HCT116 (cell line): ENCODE data around the gene SH3PXD2A. TPM values are rescaled to one million over a fixed set of nuclear protein-coding genes. Genes with fewer than 3 reads are reported as not detected.

ENCODE experiments used
- ATAC-seq: fragments of 200-7000 bp; cut with Tn5 transposase; 2 replicates; pipeline ENCODE4 v1.9.1; 2020; ENCODE audit warnings: mild to moderate bottlenecking, moderate library complexity
- BruUV-seq: library from RNA; stranded (reverse); fragments of 400-500 nt; replicated peaks from 2 replicates; lab custom pipeline; 2021; lab: Mats Ljungman, UMichigan
- CTCF ChIA-PET: fragments of 300-600 bp; sonication (Branson Sonifier 250); formaldehyde crosslinking; loops from one replicate; lab custom pipeline; 2021; ENCODE audit warnings: antibody characterized with exemption; lab: Charles Lee
- POLR2A ChIA-PET: fragments of 300-600, 350-600 bp; sonication (Branson Sonifier 250); formaldehyde crosslinking; loops from one replicate; lab custom pipeline; 2021; ENCODE audit warnings: antibody characterized with exemption; lab: Charles Lee
- RAD21 ChIA-PET, 2 experiments: fragments of 300-600 bp; sonication (Branson Sonifier 250); formaldehyde crosslinking; loops; one replicate each; lab custom pipeline; 2023; ENCODE audit warnings: low total read pairs in 2 of 2; ENCODE audit not compliant: uncharacterized antibody in 2 of 2, unreplicated experiment in 2 of 2, low non-redundant PET in 1 of 2; lab: Charles Lee
- DNase-seq: peaks from one replicate; pipeline ENCODE4 v3.0.0-alpha.2; 2010; ENCODE audit warnings: low read depth, low spot score
- H2AFZ ChIP-seq: fragments of 200-600 bp; shearing (Covaris generic), sonication (generic); 2 replicates; pipeline ENCODE4 v1.6.1; 2017; ENCODE audit warnings: low read depth, mixed run types, mixed read lengths, antibody characterized with exemption, low read length; ENCODE audit not compliant: poor library complexity, severe bottlenecking
- H3K27ac ChIP-seq: 2 replicates; pipeline ENCODE4 v1.5.1; 2012; ENCODE audit warnings: low read depth, low read length
- H3K27me3 ChIP-seq: fragments of 200-600 bp; sonication (generic); 2 replicates; pipeline ENCODE4 v1.6.1; 2016; ENCODE audit warnings: mixed run types, low read length, mixed read lengths; ENCODE audit not compliant: insufficient read depth
- H3K36me3 ChIP-seq, 2 experiments: fragments of 200-500 bp in 1 of 2; fragments of 200-600 bp in 1 of 2; sonication (Bioruptor generic) in 1 of 2; sonication (generic) in 1 of 2; 2 replicates each; pipeline versions ENCODE4 v1.5.1 to v1.6.1; 2014 to 2016; ENCODE audit warnings: low read length in 2 of 2, inconsistent platforms in 1 of 2, mixed read lengths in 1 of 2, mixed run types in 1 of 2; ENCODE audit not compliant: insufficient read depth in 2 of 2, control insufficient read depth in 1 of 2
- H3K4me1 ChIP-seq, 2 experiments: fragments of 200-600 bp in 1 of 2; sonication (generic) in 1 of 2; 2 replicates each; pipeline versions ENCODE4 v1.5.1 to v1.6.1; 2012 to 2017; ENCODE audit warnings: low read length in 2 of 2, inconsistent platforms in 1 of 2, mild to moderate bottlenecking in 1 of 2, mixed read lengths in 1 of 2, mixed run types in 1 of 2, moderate library complexity in 1 of 2; ENCODE audit not compliant: insufficient read depth in 2 of 2, control insufficient read depth in 1 of 2
- H3K4me2 ChIP-seq: fragments of 200-600 bp; sonication (generic); 2 replicates; pipeline ENCODE4 v1.6.1; 2017; ENCODE audit warnings: mixed run types, low read length, mixed read lengths
- H3K4me3 ChIP-seq, 2 experiments: fragments of 200-600 bp in 1 of 2; sonication (generic) in 1 of 2; replicated peaks in 1 of 2; 2 replicates each; pipeline ENCODE4 v1.5.1; 2011 to 2016; ENCODE audit warnings: low read length in 2 of 2, control low read depth in 1 of 2, low read depth in 1 of 2, mild to moderate bottlenecking in 1 of 2, mixed read lengths in 1 of 2, mixed run types in 1 of 2
- H3K79me2 ChIP-seq: fragments of 200-600 bp; sonication (generic); 2 replicates; pipeline ENCODE4 v1.6.1; 2017; ENCODE audit warnings: mild to moderate bottlenecking, mixed run types, low read length, moderate library complexity, mixed read lengths; ENCODE audit not compliant: insufficient read depth
- H3K9ac ChIP-seq: fragments of 200-600 bp; sonication (generic); 2 replicates; pipeline ENCODE4 v1.6.1; 2016; ENCODE audit warnings: low read length, mixed read lengths
- H3K9me2 ChIP-seq: fragments of 200-600 bp; sonication (generic), shearing (Covaris generic); 2 replicates; pipeline ENCODE4 v1.6.1; 2017; ENCODE audit warnings: mixed run types, mild to moderate bottlenecking, moderate library complexity; ENCODE audit not compliant: insufficient read depth
- H3K9me3 ChIP-seq, 2 experiments: fragments of 200-500 bp in 1 of 2; fragments of 200-600 bp in 1 of 2; sonication (Bioruptor generic) in 1 of 2; sonication (generic) in 1 of 2; 2 replicates each; pipeline ENCODE4 v1.6.1; 2014 to 2017; ENCODE audit warnings: low read length in 2 of 2, mixed read lengths in 2 of 2, inconsistent platforms in 1 of 2, low read depth in 1 of 2, mild to moderate bottlenecking in 1 of 2, mixed run types in 1 of 2, moderate library complexity in 1 of 2; ENCODE audit not compliant: control insufficient read depth in 1 of 2, insufficient read depth in 1 of 2
- H4K20me1 ChIP-seq: fragments of 200-600 bp; sonication (generic), shearing (Covaris generic); 2 replicates; pipeline ENCODE4 v1.6.1; 2017; ENCODE audit warnings: mixed run types, mild to moderate bottlenecking, moderate library complexity; ENCODE audit not compliant: insufficient read depth
- CBX3 ChIP-seq: IDR thresholded peaks from 2 replicates; pipeline ENCODE4 v1.6.1; 2012; ENCODE audit warnings: low read depth
- EGR1 ChIP-seq: IDR thresholded peaks from 2 replicates; pipeline ENCODE4 v1.6.1; 2012; ENCODE audit warnings: low read depth
- ELF1 ChIP-seq: IDR thresholded peaks from 2 replicates; pipeline ENCODE4 v1.6.1; 2012; ENCODE audit warnings: low read depth, borderline replicate concordance
- EZH2phosphoT487 ChIP-seq: fragments of 200-600 bp; IDR thresholded peaks from 2 replicates; pipeline ENCODE4 v1.6.1; 2018; ENCODE audit warnings: antibody characterized with exemption, borderline replicate concordance
- FOSL1 ChIP-seq: IDR thresholded peaks from 2 replicates; pipeline ENCODE4 v1.6.1; 2012; ENCODE audit warnings: low read depth
- JUND ChIP-seq: IDR thresholded peaks from 2 replicates; pipeline ENCODE4 v1.6.1; 2012
- POLR2AphosphoS5 ChIP-seq: IDR thresholded peaks from 2 replicates; pipeline ENCODE4 v1.6.1; 2011; ENCODE audit warnings: mild to moderate bottlenecking, low read depth, low read length, moderate library complexity
- RAD21 ChIP-seq: IDR thresholded peaks from 2 replicates; pipeline ENCODE4 v1.6.1; 2012; ENCODE audit warnings: low read depth, mild to moderate bottlenecking
- SIN3A ChIP-seq: IDR thresholded peaks from 2 replicates; pipeline ENCODE4 v1.6.1; 2012; ENCODE audit warnings: low read depth
- SP1 ChIP-seq: IDR thresholded peaks from 2 replicates; pipeline ENCODE4 v1.6.1; 2012; ENCODE audit warnings: low read depth
- SRF ChIP-seq: IDR thresholded peaks from 2 replicates; pipeline ENCODE4 v1.6.1; 2012; ENCODE audit warnings: low read depth
- TCF7L2 ChIP-seq: IDR thresholded peaks from 2 replicates; pipeline ENCODE4 v1.7.0; 2011; ENCODE audit warnings: borderline replicate concordance, inconsistent platforms; ENCODE audit not compliant: insufficient read depth, insufficient read length; ENCODE audit errors: extremely low read depth
- ZFX ChIP-seq: fragments of 450-650 bp; IDR thresholded peaks from 2 replicates; pipeline ENCODE4 v1.6.1; 2017
- ZNF274 ChIP-seq: fragments of 200-500 bp; sonication (Bioruptor generic); IDR thresholded peaks from 2 replicates; pipeline ENCODE4 v1.6.1; 2014; ENCODE audit warnings: mild to moderate bottlenecking, low read depth, low read length, inconsistent platforms
- intact Hi-C: fragments of 100-400 bp; cut with micrococcal nuclease; formaldehyde crosslinking; loops from 2 replicates; pipeline ENCODE4 v1.10.0; 2022
- total RNA-seq: library from RNA; stranded (reverse); gene quantifications from one replicate; pipeline ENCODE4 v1.2.1, GENCODE V29; 2021; ENCODE audit not compliant: unreplicated experiment
- TF ChIP-seq, protein P1 (sequence below), 3 experiments: fragments of 200-600 bp in 1 of 3; sonication (generic) in 1 of 3; IDR thresholded peaks in 2 of 3; conservative IDR thresholded peaks in 1 of 3; 2 replicates each; pipeline ENCODE4 v1.5.1; 2012 to 2017; ENCODE audit warnings: low read depth in 2 of 3, low read length in 2 of 3, antibody characterized with exemption in 1 of 3, borderline replicate concordance in 1 of 3, control low read depth in 1 of 3, mild to moderate bottlenecking in 1 of 3, mixed read lengths in 1 of 3, mixed run types in 1 of 3, moderate library complexity in 1 of 3; ENCODE audit not compliant: insufficient read depth in 1 of 3
- TF ChIP-seq, protein P2 (sequence below): IDR thresholded peaks from 2 replicates; pipeline ENCODE4 v1.6.1; 2012
- TF ChIP-seq, protein P3 (sequence below): IDR thresholded peaks from 2 replicates; pipeline ENCODE4 v1.6.1; 2012; ENCODE audit warnings: low read depth

SH3PXD2A gene
- total RNA-seq, 1 experiment from 2014 or later: 8.7 TPM

DNA sequence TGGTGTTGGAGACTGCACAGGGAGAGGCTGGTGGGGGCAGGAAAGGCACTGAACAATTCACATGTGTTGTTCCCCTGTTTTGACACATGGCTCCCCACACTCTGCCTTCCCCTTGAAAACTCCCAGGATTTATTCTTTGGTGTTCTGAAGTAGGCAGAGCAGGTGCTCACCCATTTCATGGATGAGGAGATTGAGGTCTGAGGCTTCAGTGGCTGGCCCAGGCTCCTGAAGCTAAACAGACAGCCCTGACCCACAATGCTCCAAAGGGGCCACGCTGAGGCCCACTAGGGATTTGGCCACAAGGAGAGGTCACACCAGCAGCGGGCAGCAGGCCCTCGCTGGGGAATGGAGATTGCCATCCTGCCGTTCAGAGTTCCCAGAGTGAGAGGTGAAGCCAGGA lies 157.6 kb downstream of the SH3PXD2A start:
- H3K9me2 ChIP-seq: no peaks in the 10 kb centered on the region
- no peak overlapping the region for H3K4me3 ChIP-seq
- no peak overlapping the region for H3K4me2 ChIP-seq
- no peak overlapping the region for H3K27ac ChIP-seq
- no peaks in the 10 kb centered on the region for H3K79me2 ChIP-seq
- ChIA-PET RAD21 (no interaction called here), POLR2A (no interaction called here), CTCF (interaction anchor here (1.7 kb wide), 1 partner anchor 12 kb away, joined by 7 read pairs; no protein-coding TSS in a partner anchor)
- peaks cover 27 to 35% of the 10 kb centered on the region in 2 experiments for H3K4me1 ChIP-seq
- no peak for TF ChIP-seq ZNF274
- TF ChIP-seq RAD21: no peak
- no peak for TF ChIP-seq SRF
- no peak for TF ChIP-seq TCF7L2
- no peak for TF ChIP-seq SP1
- TF ChIP-seq EGR1: no peak
- TF ChIP-seq EZH2phosphoT487: no peak
- TF ChIP-seq, protein P1, sequence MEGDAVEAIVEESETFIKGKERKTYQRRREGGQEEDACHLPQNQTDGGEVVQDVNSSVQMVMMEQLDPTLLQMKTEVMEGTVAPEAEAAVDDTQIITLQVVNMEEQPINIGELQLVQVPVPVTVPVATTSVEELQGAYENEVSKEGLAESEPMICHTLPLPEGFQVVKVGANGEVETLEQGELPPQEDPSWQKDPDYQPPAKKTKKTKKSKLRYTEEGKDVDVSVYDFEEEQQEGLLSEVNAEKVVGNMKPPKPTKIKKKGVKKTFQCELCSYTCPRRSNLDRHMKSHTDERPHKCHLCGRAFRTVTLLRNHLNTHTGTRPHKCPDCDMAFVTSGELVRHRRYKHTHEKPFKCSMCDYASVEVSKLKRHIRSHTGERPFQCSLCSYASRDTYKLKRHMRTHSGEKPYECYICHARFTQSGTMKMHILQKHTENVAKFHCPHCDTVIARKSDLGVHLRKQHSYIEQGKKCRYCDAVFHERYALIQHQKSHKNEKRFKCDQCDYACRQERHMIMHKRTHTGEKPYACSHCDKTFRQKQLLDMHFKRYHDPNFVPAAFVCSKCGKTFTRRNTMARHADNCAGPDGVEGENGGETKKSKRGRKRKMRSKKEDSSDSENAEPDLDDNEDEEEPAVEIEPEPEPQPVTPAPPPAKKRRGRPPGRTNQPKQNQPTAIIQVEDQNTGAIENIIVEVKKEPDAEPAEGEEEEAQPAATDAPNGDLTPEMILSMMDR (IDR thresholded peaks at IDR 0.05 in 2 of 3, conservative IDR thresholded peaks at IDR 0.05 in 1 of 3; ENCODE audit: borderline replicate concordance in 1 of 3, insufficient read depth in 1 of 3, low read depth in 2 of 3, low read length in 2 of 3): no peak
- TF ChIP-seq JUND: no peak
- TF ChIP-seq ELF1: no peak
- TF ChIP-seq, protein P2, sequence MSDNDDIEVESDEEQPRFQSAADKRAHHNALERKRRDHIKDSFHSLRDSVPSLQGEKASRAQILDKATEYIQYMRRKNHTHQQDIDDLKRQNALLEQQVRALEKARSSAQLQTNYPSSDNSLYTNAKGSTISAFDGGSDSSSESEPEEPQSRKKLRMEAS: no peak
- TF ChIP-seq FOSL1: no peak
- no peak for TF ChIP-seq CBX3
- TF ChIP-seq ZFX: no peak
- TF ChIP-seq, protein P3, sequence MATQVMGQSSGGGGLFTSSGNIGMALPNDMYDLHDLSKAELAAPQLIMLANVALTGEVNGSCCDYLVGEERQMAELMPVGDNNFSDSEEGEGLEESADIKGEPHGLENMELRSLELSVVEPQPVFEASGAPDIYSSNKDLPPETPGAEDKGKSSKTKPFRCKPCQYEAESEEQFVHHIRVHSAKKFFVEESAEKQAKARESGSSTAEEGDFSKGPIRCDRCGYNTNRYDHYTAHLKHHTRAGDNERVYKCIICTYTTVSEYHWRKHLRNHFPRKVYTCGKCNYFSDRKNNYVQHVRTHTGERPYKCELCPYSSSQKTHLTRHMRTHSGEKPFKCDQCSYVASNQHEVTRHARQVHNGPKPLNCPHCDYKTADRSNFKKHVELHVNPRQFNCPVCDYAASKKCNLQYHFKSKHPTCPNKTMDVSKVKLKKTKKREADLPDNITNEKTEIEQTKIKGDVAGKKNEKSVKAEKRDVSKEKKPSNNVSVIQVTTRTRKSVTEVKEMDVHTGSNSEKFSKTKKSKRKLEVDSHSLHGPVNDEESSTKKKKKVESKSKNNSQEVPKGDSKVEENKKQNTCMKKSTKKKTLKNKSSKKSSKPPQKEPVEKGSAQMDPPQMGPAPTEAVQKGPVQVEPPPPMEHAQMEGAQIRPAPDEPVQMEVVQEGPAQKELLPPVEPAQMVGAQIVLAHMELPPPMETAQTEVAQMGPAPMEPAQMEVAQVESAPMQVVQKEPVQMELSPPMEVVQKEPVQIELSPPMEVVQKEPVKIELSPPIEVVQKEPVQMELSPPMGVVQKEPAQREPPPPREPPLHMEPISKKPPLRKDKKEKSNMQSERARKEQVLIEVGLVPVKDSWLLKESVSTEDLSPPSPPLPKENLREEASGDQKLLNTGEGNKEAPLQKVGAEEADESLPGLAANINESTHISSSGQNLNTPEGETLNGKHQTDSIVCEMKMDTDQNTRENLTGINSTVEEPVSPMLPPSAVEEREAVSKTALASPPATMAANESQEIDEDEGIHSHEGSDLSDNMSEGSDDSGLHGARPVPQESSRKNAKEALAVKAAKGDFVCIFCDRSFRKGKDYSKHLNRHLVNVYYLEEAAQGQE: no peak
- TF ChIP-seq POLR2AphosphoS5: no peak
- TF ChIP-seq SIN3A: no peak
- H3K9ac ChIP-seq: no peak overlapping the region
- no TSS peak for BruUV-seq
- DNase-seq (no peak), ATAC-seq (no peak)
- intact Hi-C loops: no loop called here
- no peaks in the 10 kb centered on the region; the same call in 1 of the 2 replicates for H3K27me3 ChIP-seq
- H2AFZ ChIP-seq: no peak overlapping the region
- no peaks in the 10 kb centered on the region for H3K9me3 ChIP-seq
- no peaks in the 10 kb centered on the region for H4K20me1 ChIP-seq
- H3K36me3 ChIP-seq: no peaks in the 10 kb centered on the region
